ENCODE results near the gene NDST1.

DNA sequence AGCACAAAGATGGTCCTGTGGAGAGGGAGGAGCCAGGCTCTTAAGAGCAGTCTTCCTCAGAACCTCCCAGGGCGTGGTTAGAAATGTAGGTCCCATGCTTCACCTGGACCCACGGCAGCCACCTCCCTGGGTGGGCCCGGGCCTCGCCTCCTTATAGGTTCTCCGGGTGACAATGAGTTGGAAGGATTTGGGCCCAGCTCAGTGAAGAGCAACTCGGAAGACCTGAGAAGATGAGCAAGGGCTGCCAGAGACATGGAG, 26.3 kb upstream of the NDST1 start:
- TF ChIP-seq, protein P1, sequence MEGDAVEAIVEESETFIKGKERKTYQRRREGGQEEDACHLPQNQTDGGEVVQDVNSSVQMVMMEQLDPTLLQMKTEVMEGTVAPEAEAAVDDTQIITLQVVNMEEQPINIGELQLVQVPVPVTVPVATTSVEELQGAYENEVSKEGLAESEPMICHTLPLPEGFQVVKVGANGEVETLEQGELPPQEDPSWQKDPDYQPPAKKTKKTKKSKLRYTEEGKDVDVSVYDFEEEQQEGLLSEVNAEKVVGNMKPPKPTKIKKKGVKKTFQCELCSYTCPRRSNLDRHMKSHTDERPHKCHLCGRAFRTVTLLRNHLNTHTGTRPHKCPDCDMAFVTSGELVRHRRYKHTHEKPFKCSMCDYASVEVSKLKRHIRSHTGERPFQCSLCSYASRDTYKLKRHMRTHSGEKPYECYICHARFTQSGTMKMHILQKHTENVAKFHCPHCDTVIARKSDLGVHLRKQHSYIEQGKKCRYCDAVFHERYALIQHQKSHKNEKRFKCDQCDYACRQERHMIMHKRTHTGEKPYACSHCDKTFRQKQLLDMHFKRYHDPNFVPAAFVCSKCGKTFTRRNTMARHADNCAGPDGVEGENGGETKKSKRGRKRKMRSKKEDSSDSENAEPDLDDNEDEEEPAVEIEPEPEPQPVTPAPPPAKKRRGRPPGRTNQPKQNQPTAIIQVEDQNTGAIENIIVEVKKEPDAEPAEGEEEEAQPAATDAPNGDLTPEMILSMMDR (IDR thresholded peaks at IDR 0.05; ENCODE audit: low read depth, low read length, poor library complexity, severe bottlenecking): no peak
- TF ChIP-seq EZH2phosphoT487 (IDR thresholded peaks at IDR 0.05; ENCODE audit: borderline replicate concordance, low read length): no peak
